DMS 273 (cell line): ENCODE results near the gene OR2T6.
"Not testable (repeated sequence)": the region's sequence is repeated elsewhere in the genome, so short reads cannot be mapped to it uniquely, and the experiment has no call there.

Source experiments
- DNase-seq: peaks from one replicate; lab custom pipeline; 2025; ENCODE audit not compliant: unreplicated experiment; lab: John Stamatoyannopoulos, UW

OR2T6 gene

GRCh38 chr1:248375446-248375845 is at the start of gene OR2T6:
OR2T6 (plus strand) TSS chr1:248375746; CDS start chr1:248387609, 11,863 bp downstream.
- no peak for DNase-seq

- no peak for DNase-seq
Observed at GRCh38 chr1:248343451-248343850, 32.1 kb upstream of the OR2T6 start.

GRCh38 chr1:248348475-248348874 is 27.1 kb upstream of the OR2T6 start, which contains the start of gene OR14C36:
OR14C36 (plus strand) TSS chr1:248348775; CDS start chr1:248348775, 0 bp downstream.
- no peak for DNase-seq

- DNase-seq: no peak
Observed at GRCh38 chr1:248359415-248359814, 16.1 kb upstream of the OR2T6 start.

GRCh38 chr1:248361121-248361715 is 14.3 kb upstream of the OR2T6 start, which contains the start of gene OR2T4:
OR2T4 (plus strand) TSS chr1:248361665; CDS start chr1:248361665, 0 bp downstream.
- DNase-seq: no peak

- DNase-seq: no peak
Observed at GRCh38 chr1:248366609-248367008, 8.9 kb upstream of the OR2T6 start.

- DNase-seq: no peak
Observed at GRCh38 chr1:248372394-248372793, 3.2 kb upstream of the OR2T6 start.

- DNase-seq: no peak
Observed at GRCh38 chr1:248373761-248374160, 1.8 kb upstream of the OR2T6 start.

GRCh38 chr1:248376916-248377315 is 1.4 kb downstream of the OR2T6 start:
- no peak for DNase-seq

GRCh38 chr1:248380854-248381253 is 5.3 kb downstream of the OR2T6 start:
- no peak for DNase-seq

- no peak for DNase-seq
Observed at GRCh38 chr1:248388426-248388825, 12.9 kb downstream of the OR2T6 start.

- no peak for DNase-seq
Observed at GRCh38 chr1:248393050-248393449, 17.5 kb downstream of the OR2T6 start.

GRCh38 chr1:248402748-248403147 is 27.2 kb downstream of the OR2T6 start, which contains the start of gene OR2T1:
OR2T1 (plus strand) TSS chr1:248403048; CDS start chr1:248406148, 3,100 bp downstream.
- DNase-seq: no peak

GRCh38 chr1:248404024-248404423 is 28.5 kb downstream of the OR2T6 start:
- DNase-seq: peak; percentile 4

- DNase-seq: no peak
Observed at GRCh38 chr1:248406721-248407692, 31.5 kb downstream of the OR2T6 start.

GRCh38 chr1:248416226-248416625 is 40.7 kb downstream of the OR2T6 start:
- no peak for DNase-seq

GRCh38 chr1:248417854-248418253 is 42.3 kb downstream of the OR2T6 start:
- DNase-seq: no peak

- peak; percentile 16 for DNase-seq
Observed at GRCh38 chr1:248421384-248421783, 45.8 kb downstream of the OR2T6 start.

- DNase-seq: not testable (repeated sequence)
Observed at GRCh38 chr1:248427526-248428191, 52.1 kb downstream of the OR2T6 start.

- not testable (repeated sequence) for DNase-seq
Observed at GRCh38 chr1:248428192-248428533, 52.6 kb downstream of the OR2T6 start.

- DNase-seq: not testable (repeated sequence)
Observed at GRCh38 chr1:248431683-248432082, 56.1 kb downstream of the OR2T6 start.
